IMR-90 (cell line): Measurements from ENCODE around the gene HS3ST6. TPM values are rescaled to one million over a fixed set of nuclear protein-coding genes. Genes with fewer than 3 reads are reported as not detected.
"Not testable (repeated sequence)": the region's sequence is repeated elsewhere in the genome, so short reads cannot be mapped to it uniquely, and the experiment has no call there.

Experiments
- ATAC-seq: fragments of 200-7000 bp; cut with Tn5 transposase; 2 replicates; pipeline ENCODE4 v1.9.1; 2020; ENCODE audit warnings: low read depth, mild to moderate bottlenecking, moderate library complexity
- BruUV-seq: library from RNA; stranded (reverse); fragments of 400-500 nt; replicated peaks from 2 replicates; lab custom pipeline; 2021; lab: Mats Ljungman, UMichigan
- CTCF ChIA-PET: fragments of 300-600 bp; formaldehyde crosslinking; extraction: SDS; loops from one replicate; lab custom pipeline; 2021; ENCODE audit warnings: antibody characterized with exemption; lab: Yijun Ruan, JAX
- POLR2A ChIA-PET: fragments of 300-600 bp; sonication (Branson Sonifier 250); formaldehyde crosslinking; loops from one replicate; lab custom pipeline; 2022; ENCODE audit warnings: antibody characterized with exemption; ENCODE audit not compliant: unreplicated experiment; lab: Charles Lee
- DNase-seq: peaks from one replicate; pipeline ENCODE4 v3.0.0; 2013
- H2AFZ ChIP-seq: replicated peaks from 2 replicates; pipeline ENCODE3; 2013; ENCODE audit warnings: low read length, mild to moderate bottlenecking; ENCODE audit not compliant: poor library complexity
- H2AK5ac ChIP-seq: 2 replicates; pipeline ENCODE4 v1.6.1; 2013; ENCODE audit warnings: low read depth, low read length, inconsistent platforms
- H2AK9ac ChIP-seq: replicated peaks from 2 replicates; pipeline ENCODE3; 2013; ENCODE audit warnings: mild to moderate bottlenecking, low read depth, low read length, moderate library complexity; ENCODE audit not compliant: poor library complexity
- H2BK120ac ChIP-seq: 2 replicates; pipeline ENCODE4 v1.6.1; 2013; ENCODE audit warnings: low read depth, low read length, inconsistent platforms
- H2BK15ac ChIP-seq: 3 replicates; pipeline ENCODE4 v1.6.1; 2013; ENCODE audit warnings: low read depth, low read length, inconsistent platforms
- H2BK20ac ChIP-seq: 2 replicates; pipeline ENCODE4 v1.6.1; 2013; ENCODE audit warnings: low read depth, mild to moderate bottlenecking, inconsistent platforms, low read length, moderate library complexity
- H2BK5ac ChIP-seq: 2 replicates; pipeline ENCODE4 v1.6.1; 2013; ENCODE audit warnings: mild to moderate bottlenecking, low read depth, low read length, inconsistent platforms; ENCODE audit not compliant: poor library complexity, severe bottlenecking
- H3K14ac ChIP-seq: replicated peaks from 2 replicates; pipeline ENCODE4 v1.6.1; 2013; ENCODE audit warnings: low read depth, low read length, inconsistent platforms
- H3K18ac ChIP-seq: 2 replicates; pipeline ENCODE4 v1.6.1; 2013; ENCODE audit warnings: low read depth, low read length, control low read depth
- H3K23ac ChIP-seq: 2 replicates; pipeline ENCODE4 v1.6.1; 2013; ENCODE audit warnings: low read depth, low read length, inconsistent platforms
- H3K27ac ChIP-seq: 2 replicates; pipeline ENCODE4 v1.5.1; 2013; ENCODE audit warnings: mild to moderate bottlenecking, control low read depth, low read length; ENCODE audit not compliant: insufficient read depth
- H3K27me3 ChIP-seq: 2 replicates; pipeline ENCODE4 v1.6.1; 2013; ENCODE audit warnings: low read length; ENCODE audit not compliant: control insufficient read depth, insufficient read depth
- H3K36me3 ChIP-seq: 2 replicates; pipeline ENCODE4 v1.6.1; 2013; ENCODE audit warnings: low read length, mixed read lengths; ENCODE audit not compliant: control insufficient read depth, insufficient read depth
- H3K4ac ChIP-seq: 2 replicates; pipeline ENCODE4 v1.6.1; 2013; ENCODE audit warnings: low read depth, low read length, inconsistent platforms
- H3K4me1 ChIP-seq: 2 replicates; pipeline ENCODE4 v1.6.1; 2013; ENCODE audit warnings: low read length, mixed read lengths; ENCODE audit not compliant: control insufficient read depth, insufficient read depth
- H3K4me2 ChIP-seq: 2 replicates; pipeline ENCODE4 v1.6.1; 2013; ENCODE audit warnings: low read depth, mild to moderate bottlenecking, control low read depth, low read length, moderate library complexity
- H3K4me3 ChIP-seq: 2 replicates; pipeline ENCODE4 v1.5.1; 2013; ENCODE audit warnings: low read depth, mild to moderate bottlenecking, control low read depth, low read length, moderate library complexity; ENCODE audit not compliant: insufficient read depth
- H3K56ac ChIP-seq: 2 replicates; pipeline ENCODE4 v1.6.1; 2013; ENCODE audit warnings: low read length, inconsistent platforms; ENCODE audit not compliant: insufficient read depth; ENCODE audit errors: extremely low read depth
- H3K79me1 ChIP-seq, 2 experiments: 2 replicates each; pipeline ENCODE4 v1.6.1; 2013; ENCODE audit warnings: low read length in 2 of 2, inconsistent platforms in 1 of 2, low read depth in 1 of 2
- H3K9ac ChIP-seq: 2 replicates; pipeline ENCODE4 v1.6.1; 2013; ENCODE audit warnings: low read depth, low read length, control low read depth
- H3K9me1 ChIP-seq: 2 replicates; pipeline ENCODE4 v1.6.1; 2013; ENCODE audit warnings: low read length, inconsistent platforms; ENCODE audit not compliant: insufficient read depth
- H3K9me3 ChIP-seq: 2 replicates; pipeline ENCODE4 v1.6.1; 2013; ENCODE audit warnings: low read length; ENCODE audit not compliant: control insufficient read depth, insufficient read depth
- H4K20me1 ChIP-seq: 2 replicates; pipeline ENCODE4 v1.6.1; 2013; ENCODE audit warnings: low read length, inconsistent platforms; ENCODE audit not compliant: insufficient read depth
- H4K5ac ChIP-seq: 2 replicates; pipeline ENCODE4 v1.6.1; 2013; ENCODE audit warnings: mild to moderate bottlenecking, low read depth, low read length, control low read depth
- H4K8ac ChIP-seq, 2 experiments: 2 replicates each; pipeline ENCODE4 v1.6.1; 2013; ENCODE audit warnings: low read depth in 2 of 2, low read length in 2 of 2, control low read depth in 1 of 2, inconsistent platforms in 1 of 2
- H4K91ac ChIP-seq: 2 replicates; pipeline ENCODE4 v1.6.1; 2013; ENCODE audit warnings: low read depth, low read length, inconsistent platforms; ENCODE audit not compliant: insufficient read depth
- POLR2A ChIP-seq: IDR thresholded peaks from 2 replicates; pipeline ENCODE4 v1.6.1; 2012; ENCODE audit warnings: mild to moderate bottlenecking, low read depth, low read length
- RFX5 ChIP-seq: IDR thresholded peaks from 2 replicates; pipeline ENCODE4 v1.8.0; 2012; ENCODE audit warnings: low read depth, mild to moderate bottlenecking, low read length, moderate library complexity
- WGBS, 2 experiments: methylation state at CpG; one replicate each; pipeline versions ENCODE4 v1.1.5 to v1.1.7; 2013; ENCODE audit warnings: missing lambda C conversion rate in 2 of 2; ENCODE audit not compliant: insufficient read length in 1 of 2; ENCODE audit errors: extremely low coverage in 2 of 2; 5-methylcytosine and 5-hydroxymethylcytosine counted together
- dilution Hi-C: fragments of 300-500 bp; cut with HindIII; formaldehyde crosslinking; loops from one replicate; pipeline ENCODE4 v1.14.3; 2018; ENCODE audit warnings: low sequenced_read_pairs; ENCODE audit not compliant: unreplicated experiment
- in situ Hi-C: fragments of 300-500 bp; cut with MboI; formaldehyde crosslinking; loops from 3 replicates; pipeline ENCODE4 v1.14.3; 2019; ENCODE audit warnings: low sequenced_read_pairs, inconsistent platforms, mixed read lengths
- intact Hi-C: fragments of 100-400 bp; cut with micrococcal nuclease; formaldehyde crosslinking; loops from 2 replicates; pipeline ENCODE4 v1.10.0; 2022
- polyA plus RNA-seq, 3 experiments: library from polyadenylated mRNA; depleted of rRNA; stranded (reverse); fragments of >200 nt; gene quantifications; 2 replicates each; pipeline ENCODE4 v1.2.3, GENCODE V29; 2012; ENCODE audit warnings: low replicate concordance in 1 of 3
- total RNA-seq: library from RNA; depleted of rRNA; stranded (reverse); fragments of >200 nt; gene quantifications from 2 replicates; pipeline ENCODE4 v1.2.3, GENCODE V29; 2012

The HS3ST6 gene
- total and polyA plus RNA-seq, 2 of the 4 experiments (the other 2 are of a cell fraction), result not detected

GRCh38 chr16:1963806-1964505 is 45.7 kb upstream of the HS3ST6 start (continued):
- TF ChIP-seq RFX5 (no peak), POLR2A (no peak)

- H3K18ac ChIP-seq, H3K4ac ChIP-seq, H4K8ac ChIP-seq, H3K9me1 ChIP-seq, H2AK5ac ChIP-seq, H2BK15ac ChIP-seq, H3K4me3 ChIP-seq, intact Hi-C loops, H2BK120ac ChIP-seq, H3K9ac ChIP-seq, H3K9me3 ChIP-seq, POLR2A ChIA-PET, CTCF ChIA-PET, ATAC-seq, H3K14ac ChIP-seq, H3K27me3 ChIP-seq, dilution Hi-C loops, H3K56ac ChIP-seq, H4K5ac ChIP-seq, H3K23ac ChIP-seq, H4K91ac ChIP-seq, H3K27ac ChIP-seq, H2BK20ac ChIP-seq, in situ Hi-C loops, H2AFZ ChIP-seq, H2BK5ac ChIP-seq, H2AK9ac ChIP-seq, DNase-seq, H3K4me2 ChIP-seq: not testable (repeated sequence)
- Histone ChIP-seq H4K20me1 (peaks cover 43% of the 10 kb centered on the region), H3K36me3 (peaks cover 27% of the 10 kb centered on the region), H3K4me1 (peaks cover 12% of the 10 kb centered on the region), H3K79me1 (peaks cover 3 to 53% of the 10 kb centered on the region in 2 experiments)
- BruUV-seq, result TSS peak; percentile 99
- WGBS, 2 experiments, result no CpG with 5 or more reads among the region's 37 CpGs
Measured at GRCh38 chr16:1962161-1963153, 44.2 kb upstream of the HS3ST6 start.
